Heart right ventricle (tissue), 16 donors: ENCODE measurements around the gene POTEF. TPM values are rescaled to one million over a fixed set of nuclear protein-coding genes. Genes with fewer than 3 reads are reported as not detected.
"Not testable (repeated sequence)": the region's sequence is repeated elsewhere in the genome, so short reads cannot be mapped to it uniquely, and the experiment has no call there.

ENCODE experiments used
- ATAC-seq, 8 donors: fragments of 200-7000 bp; cut with Tn5 transposase; one replicate each; pipeline ENCODE4 v1.9.1; 2020; ENCODE audit warnings: mild to moderate bottlenecking in 8 of 8, moderate library complexity in 8 of 8, moderate number of reproducible peaks in 1 of 8
- DNase-seq, 2 donors: peaks; one replicate each; pipeline ENCODE4 v3.0.0-alpha.2; 2020
- H3K27ac ChIP-seq, 10 donors: fragments of 200-600 bp; sonication (generic) in 2 of 10; one replicate each; pipeline versions ENCODE4 v1.5.0 to v1.8.0; 2020 to 2022; ENCODE audit warnings: mild to moderate bottlenecking in 3 of 10
- H3K27me3 ChIP-seq, 7 donors: fragments of 200-600 bp; one replicate each; pipeline ENCODE4 v1.8.0; 2021 to 2022; ENCODE audit warnings: mild to moderate bottlenecking in 2 of 7
- H3K36me3 ChIP-seq, 9 donors: fragments of 200-600 bp; sonication (generic) in 1 of 9; one replicate each; pipeline versions ENCODE4 v1.5.0 to v1.8.0; 2020 to 2022; ENCODE audit warnings: mild to moderate bottlenecking in 2 of 9
- H3K4me1 ChIP-seq, 9 donors: fragments of 200-600 bp; sonication (generic) in 1 of 9; one replicate each; pipeline versions ENCODE4 v1.5.0 to v1.8.0; 2020 to 2022; ENCODE audit warnings: mild to moderate bottlenecking in 4 of 9
- H3K4me3 ChIP-seq, 10 donors: fragments of 200-600 bp; sonication (generic) in 2 of 10; one replicate each; pipeline versions ENCODE4 v1.5.0 to v1.8.0; 2020 to 2022; ENCODE audit warnings: mild to moderate bottlenecking in 7 of 10, moderate library complexity in 2 of 10
- H3K9me3 ChIP-seq, 11 donors: fragments of 200-600 bp in 10 of 11; sonication (generic) in 2 of 11; one replicate each; pipeline versions ENCODE4 v1.5.0 to v1.8.0; 2013 to 2022; ENCODE audit warnings: mild to moderate bottlenecking in 2 of 11, control low read depth in 1 of 11, moderate library complexity in 1 of 11
- WGBS, 2 donors: extraction: QIAGEN DNeasy Blood & Tissue Kit; methylation state at CpG; one replicate each; pipeline ENCODE4 v1.1.7; 2013; ENCODE audit warnings: inconsistent platforms in 1 of 2; 5-methylcytosine and 5-hydroxymethylcytosine counted together
- intact Hi-C, 10 donors: fragments of 100-400 bp; cut with DNase I; formaldehyde crosslinking; loops; one replicate each; pipeline versions ENCODE4 v1.11.1 to v1.14.2; 2022
- polyA plus RNA-seq, 2 donors: library from polyadenylated mRNA; stranded (reverse); fragments of 200-250 nt; gene quantifications; one replicate each; pipeline ENCODE4 v1.2.3, GENCODE V29; 2013
- total RNA-seq, 10 donors: library from RNA; stranded (reverse); fragmentation: NEBNext Ultra II Directional in 3 of 10; extraction: Animal tissue kit (Norgen Biotek cat#: 25700) in 3 of 10; gene quantifications; one replicate each; pipeline versions ENCODE4 v1.2.1 to v1.2.4, GENCODE V29; 2021 to 2023
- TF ChIP-seq, protein P1 (sequence below), 9 donors: fragments of 200-600 bp; sonication (generic) in 2 of 9; IDR thresholded peaks; one replicate each; pipeline versions ENCODE4 v1.5.0 to v1.8.0; 2021 to 2022; ENCODE audit warnings: antibody characterized with exemption in 9 of 9, mild to moderate bottlenecking in 5 of 9, moderate library complexity in 1 of 9
- donor health status: Arrhythmogenic right ventricular cardiomyopathy.
- donor health status: ischemic (EF 13 %, LVEDD 7.1; RV severe dilation, severe dysfunction).
- donor health status: healthy with polysubstance abuse.
- donor health status: DM: no; HTN: yes; CAD: no.
- donor health status: DM: no; HTN: no; CAD: no.
- donor health status: ischemic (EF 25% LVEDD 6.9; RV normal size, moderate dysfunction).
- donor health status: ischemic (EF 25% LVEDD 5.7; RV mildly dilated, moderate dysfunction).
- donor health status: healthy.
- donor health status: DM: yes; HTN: yes; CAD: no.
- donor health status: Ischemic cardiomyopathy.
- donor health status: ischemic (EF 35%, LVEDD 5.7; RV mildly dilated, moderate dysfunction).
- donor health status: nonischemic (EF 11% LVEDD 7.7; RV severe dilation, severe dysfunction).
- donor health status: DM: yes; HTN: yes; CAD: no.
- donor health status: PGD.
- donor health status: ischemic (EF 29% LVEDD 5.4; RV normal size, mild dysfunction).
- donor health status: nonischemic (EF 23%, LVEDD 6.1; RV moderate dilation, normal function).

POTEF gene
- total and polyA plus RNA-seq, 12 donors, result not detected

DNA sequence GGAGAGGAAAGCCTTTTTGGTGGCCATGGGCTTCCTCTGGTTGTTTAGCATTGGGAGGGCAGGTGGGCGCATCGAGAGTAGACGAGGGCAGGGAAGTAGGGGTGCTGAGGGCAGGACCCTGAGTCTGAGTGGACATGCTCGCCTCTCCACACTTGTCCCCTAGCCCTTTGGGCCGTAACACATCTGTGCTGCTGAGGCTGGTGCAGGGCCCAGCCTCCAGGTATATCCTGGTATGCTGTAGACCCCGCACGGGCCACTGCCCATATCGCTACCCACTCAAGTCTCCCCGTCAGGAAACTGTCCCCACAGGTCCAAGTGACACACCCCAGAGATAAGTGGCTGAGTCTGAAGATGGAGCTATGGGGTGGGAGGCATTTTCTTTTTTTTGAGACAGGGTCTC, 29.6 kb upstream of the POTEF start:
- intact Hi-C loops, result loop anchor here in 6 of 10 donors (5.0 to 10.0 kb wide), 3 partner anchors 174 to 179 kb away; no protein-coding TSS in a partner anchor
- Histone ChIP-seq H3K9me3 (no peaks in the 10 kb centered on the region), H3K27me3 (no peaks in the 10 kb centered on the region), H3K27ac (no peak overlapping the region), H3K4me3 (no peak overlapping the region), H3K36me3 (peaks cover 0 to 65% (median 10%) of the 10 kb centered on the region in 9 donors), H3K4me1 (peaks cover 0 to 2% (median 0%) of the 10 kb centered on the region in 9 donors)
- 91 to 92% methylated on average over 9 of the region's 9 CpGs for WGBS, 2 donors
- TF ChIP-seq, protein P1, sequence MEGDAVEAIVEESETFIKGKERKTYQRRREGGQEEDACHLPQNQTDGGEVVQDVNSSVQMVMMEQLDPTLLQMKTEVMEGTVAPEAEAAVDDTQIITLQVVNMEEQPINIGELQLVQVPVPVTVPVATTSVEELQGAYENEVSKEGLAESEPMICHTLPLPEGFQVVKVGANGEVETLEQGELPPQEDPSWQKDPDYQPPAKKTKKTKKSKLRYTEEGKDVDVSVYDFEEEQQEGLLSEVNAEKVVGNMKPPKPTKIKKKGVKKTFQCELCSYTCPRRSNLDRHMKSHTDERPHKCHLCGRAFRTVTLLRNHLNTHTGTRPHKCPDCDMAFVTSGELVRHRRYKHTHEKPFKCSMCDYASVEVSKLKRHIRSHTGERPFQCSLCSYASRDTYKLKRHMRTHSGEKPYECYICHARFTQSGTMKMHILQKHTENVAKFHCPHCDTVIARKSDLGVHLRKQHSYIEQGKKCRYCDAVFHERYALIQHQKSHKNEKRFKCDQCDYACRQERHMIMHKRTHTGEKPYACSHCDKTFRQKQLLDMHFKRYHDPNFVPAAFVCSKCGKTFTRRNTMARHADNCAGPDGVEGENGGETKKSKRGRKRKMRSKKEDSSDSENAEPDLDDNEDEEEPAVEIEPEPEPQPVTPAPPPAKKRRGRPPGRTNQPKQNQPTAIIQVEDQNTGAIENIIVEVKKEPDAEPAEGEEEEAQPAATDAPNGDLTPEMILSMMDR (IDR thresholded peaks at IDR 0.05), result no peak
- ATAC-seq (no peak), DNase-seq (no peak)

- H3K27me3 ChIP-seq, H3K4me1 ChIP-seq, H3K27ac ChIP-seq, H3K4me3 ChIP-seq, DNase-seq, ATAC-seq, H3K9me3 ChIP-seq: not testable (repeated sequence)
- peaks cover 0 to 66% (median 11%) of the 10 kb centered on the region in 9 donors for H3K36me3 ChIP-seq
- 67 to 72% methylated on average over 13 of the region's 13 CpGs for WGBS, 2 donors
- intact Hi-C loops, result loop anchor here in 7 of 10 donors (2.0 to 10.0 kb wide), 4 partner anchors 174 to 179 kb away; no protein-coding TSS in a partner anchor
These were observed 28.9 kb upstream of the POTEF start for GRCh38 chr2:130157825-130158514.

GRCh38 chr2:130157354-130157753, 28.3 kb upstream of the POTEF start:
- DNase-seq, H3K27me3 ChIP-seq, H3K4me1 ChIP-seq, H3K27ac ChIP-seq, H3K4me3 ChIP-seq, ATAC-seq, H3K9me3 ChIP-seq: not testable (repeated sequence)
- peaks cover 0 to 66% (median 9%) of the 10 kb centered on the region in 9 donors for H3K36me3 ChIP-seq
- 79 to 89% methylated on average over 11 of the region's 12 CpGs for WGBS, 2 donors
- intact Hi-C loops, result loop anchor here in 7 of 10 donors (2.0 to 10.0 kb wide), 4 partner anchors 175 to 180 kb away; no protein-coding TSS in a partner anchor

DNA sequence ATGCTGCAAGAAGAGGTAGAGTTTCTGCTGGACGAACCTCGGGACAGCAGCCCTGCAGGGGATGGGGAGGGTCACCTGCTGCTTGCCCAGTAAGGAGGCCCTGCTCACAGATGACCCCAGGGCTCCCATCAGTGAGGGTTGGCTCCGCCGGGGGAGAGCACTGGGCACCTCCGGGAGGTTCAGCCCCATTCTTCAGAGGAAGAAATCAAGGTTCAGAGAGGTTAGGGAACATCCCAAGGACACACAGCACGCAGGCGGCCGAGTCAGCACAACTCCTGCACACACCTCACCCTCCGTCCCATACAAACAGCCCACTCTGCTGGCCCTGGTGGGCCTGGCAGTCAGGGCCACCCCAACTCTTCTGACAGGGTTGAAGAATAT, 27.6 kb upstream of the POTEF start:
- TF ChIP-seq, protein P1 (IDR thresholded peaks at IDR 0.05), result no peak
- WGBS, 2 donors, result 88 to 98% methylated on average over 9 of the region's 9 CpGs
- Histone ChIP-seq H3K4me3 (no peak overlapping the region), H3K36me3 (peaks cover 0 to 71% (median 9%) of the 10 kb centered on the region in 9 donors), H3K27ac (no peak overlapping the region), H3K27me3 (no peaks in the 10 kb centered on the region), H3K4me1 (peaks cover 0 to 2% (median 0%) of the 10 kb centered on the region in 9 donors), H3K9me3 (no peaks in the 10 kb centered on the region)
- DNase-seq (no peak), ATAC-seq (no peak)
- intact Hi-C loops, result loop anchor here in 7 of 10 donors (2.0 to 10.0 kb wide), 4 partner anchors 176 to 181 kb away; no protein-coding TSS in a partner anchor

- not testable (repeated sequence) for H3K9me3 ChIP-seq, H3K27me3 ChIP-seq, H3K4me1 ChIP-seq, H3K4me3 ChIP-seq, H3K27ac ChIP-seq
- intact Hi-C loops, result loop anchor here in 7 of 10 donors (2.0 to 10.0 kb wide), 4 partner anchors 176 to 181 kb away; no protein-coding TSS in a partner anchor
- TF ChIP-seq, protein P1 (IDR thresholded peaks at IDR 0.05), result peak; percentile 30 to 70 (median 59)
- DNase-seq, result peak; percentile 70 to 71
- 40 to 49% methylated on average over 16 of the region's 16 CpGs for WGBS, 2 donors
- ATAC-seq, result peak; percentile 38 to 82 (median 70)
- peaks cover 0 to 66% (median 9%) of the 10 kb centered on the region in 9 donors for H3K36me3 ChIP-seq
These were observed 27.1 kb upstream of the POTEF start for GRCh38 chr2:130155956-130156623.
